ENCODE data around the gene SLC5A3.

Gene SLC5A3

GRCh38 chr21:34073032-34073748 lies at the start of gene SLC5A3, which contains the start of gene MRPS6:
Gene SLC5A3, plus strand, starts transcription at chr21:34073578. Its CDS starts 21,621 bp downstream, at chr21:34095199.
Gene MRPS6, plus strand, starts transcription at chr21:34073578. Its CDS starts 123 bp downstream, at chr21:34073701.
- DNase-seq: peak; percentile 24 to 91 (median 76)

- DNase-seq: no peak
These were observed 49.5 kb upstream of the SLC5A3 start for GRCh38 chr21:34023691-34024373.

GRCh38 chr21:34024374-34024693 lies 49.0 kb upstream of the SLC5A3 start:
- DNase-seq: no peak

GRCh38 chr21:34027721-34028461 lies 45.5 kb upstream of the SLC5A3 start:
- no peak for DNase-seq

GRCh38 chr21:34029743-34030528 lies 43.4 kb upstream of the SLC5A3 start:
- DNase-seq: peak in 27 of 51 donors; percentile 2 to 60 (median 11)

- DNase-seq: no peak
These were observed 41.5 kb upstream of the SLC5A3 start for GRCh38 chr21:34031835-34032370.

GRCh38 chr21:34034369-34035014 lies 38.9 kb upstream of the SLC5A3 start:
- DNase-seq: no peak

GRCh38 chr21:34035619-34036354 lies 37.6 kb upstream of the SLC5A3 start:
- no peak for DNase-seq

- DNase-seq: peak in 3 of 51 donors; percentile 1 to 19 (median 3)
These were observed 36.2 kb upstream of the SLC5A3 start for GRCh38 chr21:34037009-34037795.

- DNase-seq: no peak
These were observed 33.5 kb upstream of the SLC5A3 start for GRCh38 chr21:34039678-34040382.

GRCh38 chr21:34042735-34043134 lies 30.6 kb upstream of the SLC5A3 start:
- no peak for DNase-seq

- no peak for DNase-seq
These were observed 30.0 kb upstream of the SLC5A3 start for GRCh38 chr21:34043333-34043732.

- no peak for DNase-seq
These were observed 26.5 kb upstream of the SLC5A3 start for GRCh38 chr21:34046917-34047316.

GRCh38 chr21:34047835-34048234 lies 25.5 kb upstream of the SLC5A3 start:
- DNase-seq: no peak

- DNase-seq: no peak
These were observed 21.2 kb upstream of the SLC5A3 start for GRCh38 chr21:34052171-34052570.

- DNase-seq: no peak
These were observed 19.1 kb upstream of the SLC5A3 start for GRCh38 chr21:34054259-34054658.

GRCh38 chr21:34055615-34056014 lies 17.8 kb upstream of the SLC5A3 start:
- no peak for DNase-seq

GRCh38 chr21:34061983-34062382 lies 11.4 kb upstream of the SLC5A3 start:
- DNase-seq: no peak

Data from hypothalamus (tissue), 51 donors.